Fibroblast of the aortic adventitia (primary cell): ENCODE data around the gene EML1. TPM values are rescaled to one million over a fixed set of nuclear protein-coding genes. Genes with fewer than 3 reads are reported as not detected.
A peak's percentile ranks its signal among the peaks of the same experiment; 100 is the strongest.

Experiments
- DNase-seq: peaks from one replicate; pipeline ENCODE4 v3.0.0-alpha.2; 2010; ENCODE audit warnings: low read depth
- H3K4me3 ChIP-seq: 2 replicates; pipeline ENCODE4 v1.5.1; 2011; ENCODE audit warnings: low read depth, mild to moderate bottlenecking, control low read depth, low read length, moderate library complexity
- total RNA-seq: library from RNA; depleted of rRNA; stranded (reverse); fragments of >200 nt; gene quantifications from 2 replicates; pipeline ENCODE4 v1.2.3, GENCODE V29; 2012; ENCODE audit warnings: low replicate concordance
- TF ChIP-seq, protein P1 (sequence below): IDR thresholded peaks from 2 replicates; pipeline ENCODE4 v1.5.1; 2011; ENCODE audit warnings: mild to moderate bottlenecking, low read length, control low read depth, inconsistent platforms; ENCODE audit not compliant: insufficient read depth

EML1 gene
- total RNA-seq, 1 donor = 80.3 TPM

DNA sequence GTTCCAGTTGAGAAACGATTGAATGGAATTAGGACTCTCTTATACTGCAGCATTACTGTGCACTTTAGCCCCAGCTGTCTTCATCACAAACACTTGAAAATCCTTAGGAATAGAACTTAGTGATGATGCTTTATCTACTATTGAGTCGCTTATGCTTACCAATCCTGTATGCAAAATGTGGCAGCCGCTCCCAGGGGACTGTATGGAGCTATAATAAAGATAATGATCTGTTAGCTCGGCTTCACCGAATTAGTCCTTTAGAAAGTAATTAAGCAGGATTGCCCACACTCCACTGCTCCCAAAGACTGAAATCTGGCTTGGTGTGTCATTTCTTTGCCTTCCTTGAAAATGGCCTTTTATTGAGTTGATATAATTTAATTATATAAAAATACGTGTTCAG is 10.6 kb downstream of the EML1 start:
- TF ChIP-seq, protein P1, sequence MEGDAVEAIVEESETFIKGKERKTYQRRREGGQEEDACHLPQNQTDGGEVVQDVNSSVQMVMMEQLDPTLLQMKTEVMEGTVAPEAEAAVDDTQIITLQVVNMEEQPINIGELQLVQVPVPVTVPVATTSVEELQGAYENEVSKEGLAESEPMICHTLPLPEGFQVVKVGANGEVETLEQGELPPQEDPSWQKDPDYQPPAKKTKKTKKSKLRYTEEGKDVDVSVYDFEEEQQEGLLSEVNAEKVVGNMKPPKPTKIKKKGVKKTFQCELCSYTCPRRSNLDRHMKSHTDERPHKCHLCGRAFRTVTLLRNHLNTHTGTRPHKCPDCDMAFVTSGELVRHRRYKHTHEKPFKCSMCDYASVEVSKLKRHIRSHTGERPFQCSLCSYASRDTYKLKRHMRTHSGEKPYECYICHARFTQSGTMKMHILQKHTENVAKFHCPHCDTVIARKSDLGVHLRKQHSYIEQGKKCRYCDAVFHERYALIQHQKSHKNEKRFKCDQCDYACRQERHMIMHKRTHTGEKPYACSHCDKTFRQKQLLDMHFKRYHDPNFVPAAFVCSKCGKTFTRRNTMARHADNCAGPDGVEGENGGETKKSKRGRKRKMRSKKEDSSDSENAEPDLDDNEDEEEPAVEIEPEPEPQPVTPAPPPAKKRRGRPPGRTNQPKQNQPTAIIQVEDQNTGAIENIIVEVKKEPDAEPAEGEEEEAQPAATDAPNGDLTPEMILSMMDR = no peak
- H3K4me3 ChIP-seq = no peak overlapping the region
- DNase-seq = no peak

DNA sequence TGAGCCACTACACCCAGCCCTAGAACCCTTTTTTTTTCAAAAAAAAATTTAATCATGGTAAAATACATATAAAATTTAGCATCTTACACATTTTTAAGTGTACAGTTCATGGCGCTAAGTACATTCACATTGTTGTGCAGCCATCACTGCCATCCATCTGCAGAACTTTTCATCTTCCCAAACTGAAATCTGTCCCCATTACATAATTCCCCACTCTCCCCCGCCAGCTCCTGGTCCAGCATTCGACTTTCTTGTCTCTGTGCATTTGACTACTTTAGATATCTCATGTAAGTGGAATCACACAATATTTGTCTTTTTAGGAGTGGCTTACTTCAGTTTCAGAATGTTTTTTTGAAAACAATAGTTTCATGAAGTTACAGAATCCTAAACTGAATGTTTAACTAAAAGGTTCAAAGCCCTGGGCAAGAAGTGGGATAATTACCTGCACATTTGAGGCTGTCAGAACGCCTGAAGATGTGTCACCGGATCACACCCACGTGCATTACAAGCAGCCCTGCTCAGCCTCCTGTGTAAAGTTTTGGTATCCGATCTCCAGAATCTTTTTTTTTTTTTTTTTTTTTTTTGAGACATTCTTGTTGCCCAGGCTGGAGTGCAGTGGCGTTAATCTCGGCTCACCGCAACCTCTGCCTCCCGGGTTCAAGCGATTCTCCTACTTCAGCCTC is 12.7 kb downstream of the EML1 start:
- no peak for DNase-seq
- no peak overlapping the region for H3K4me3 ChIP-seq
- TF ChIP-seq, protein P1 = no peak

DNA sequence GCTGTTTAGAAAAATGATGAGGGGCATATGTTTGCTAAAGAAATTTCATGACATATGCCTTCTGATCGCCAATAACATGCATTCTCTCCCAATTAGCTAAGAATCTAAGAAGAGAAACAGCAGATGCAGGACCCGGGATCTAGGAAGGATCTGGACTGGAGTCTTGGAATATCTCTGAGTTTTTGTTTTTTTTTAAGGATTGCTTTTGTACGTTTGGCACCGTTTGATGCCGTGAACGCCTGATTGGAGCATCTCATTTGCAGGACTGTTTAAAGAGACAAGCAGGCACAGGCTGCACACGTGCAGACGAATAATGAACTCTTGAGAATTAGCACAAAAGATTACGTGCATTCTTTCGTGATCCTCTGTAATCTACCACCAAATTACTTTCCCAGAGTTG is 13.6 kb downstream of the EML1 start:
- TF ChIP-seq, protein P1 = no peak

DNA sequence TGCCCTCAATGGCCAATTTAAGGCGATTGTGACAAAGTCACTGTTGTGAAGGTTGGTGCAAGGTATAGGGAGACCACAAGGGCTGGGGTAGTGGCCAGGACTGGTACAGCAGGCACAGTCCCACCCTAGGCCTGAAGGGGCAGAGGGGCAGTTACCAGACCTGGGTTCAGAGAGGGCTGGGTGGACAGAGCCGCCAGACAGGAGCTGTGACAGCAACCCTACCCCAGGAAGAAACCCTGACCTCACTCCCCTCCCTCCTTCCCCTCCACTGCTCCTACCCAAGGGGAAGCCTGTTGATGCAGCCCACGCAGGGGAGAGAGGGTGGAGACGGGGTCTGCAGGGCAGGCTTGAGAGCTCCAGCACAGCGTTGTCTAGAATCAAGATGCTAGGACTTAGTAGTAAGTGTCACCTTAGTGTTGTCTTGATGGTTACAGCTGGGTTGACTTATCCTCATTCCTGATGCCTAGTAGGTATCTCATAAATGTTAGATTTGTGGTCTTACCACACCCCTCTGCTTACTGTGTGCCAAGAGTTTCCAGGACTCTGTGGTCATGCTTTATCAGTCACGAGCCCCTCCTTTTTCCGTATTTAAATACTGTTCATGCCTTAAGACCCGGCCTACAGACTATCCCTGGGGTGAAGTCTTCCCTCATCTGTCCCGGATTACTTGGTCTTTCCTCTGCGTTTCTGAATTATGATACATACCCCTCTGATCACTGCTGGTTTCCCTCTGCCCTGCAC is 14.4 kb downstream of the EML1 start:
- TF ChIP-seq, protein P1 = peak; percentile 35
- H3K4me3 ChIP-seq = peak overlapping the region; percentile 31
- peak; percentile 81 for DNase-seq

More for the DNA sequence above, 13.6 kb downstream of the EML1 start:
- H3K4me3 ChIP-seq = no peak overlapping the region
- no peak for DNase-seq

DNA sequence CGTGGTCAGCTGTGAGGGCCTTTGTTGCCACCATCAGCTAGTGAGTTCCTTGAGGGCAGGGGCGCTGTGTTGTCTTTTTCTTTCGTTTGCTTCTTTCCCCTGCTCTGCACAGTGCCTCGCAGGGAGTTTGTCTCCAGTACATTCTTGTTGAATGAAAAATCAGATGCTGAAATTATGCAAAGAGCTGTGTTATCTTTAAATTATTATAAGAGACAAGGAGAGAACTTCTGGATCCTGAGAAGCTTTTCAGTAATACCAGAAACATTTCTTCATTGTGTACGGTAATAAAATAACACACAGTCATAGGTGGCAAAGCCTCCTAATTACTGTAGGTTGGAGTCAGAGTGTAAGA is 14.9 kb downstream of the EML1 start:
- H3K4me3 ChIP-seq = peak overlapping the region; percentile 31
- no peak for DNase-seq
- TF ChIP-seq, protein P1 = no peak

DNA sequence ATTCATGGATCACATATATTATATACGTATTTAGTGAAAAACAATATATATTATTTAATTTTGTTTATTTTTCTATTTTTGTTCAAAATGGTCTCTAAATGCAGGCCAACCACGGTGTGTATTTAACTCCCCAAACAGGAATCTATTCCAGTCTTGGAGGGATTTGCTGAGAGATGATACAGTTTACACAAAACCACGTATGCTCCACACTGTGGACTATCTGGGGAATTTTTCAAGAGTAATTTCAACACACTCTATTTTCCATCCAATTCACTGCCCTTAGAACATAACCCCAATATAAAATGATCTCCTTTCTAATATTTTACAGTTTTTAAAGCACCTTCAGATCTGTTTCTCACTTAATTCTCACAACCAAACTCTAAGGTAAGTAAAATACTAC is 15.3 kb downstream of the EML1 start:
- peak; percentile 60 for DNase-seq
- H3K4me3 ChIP-seq = no peak overlapping the region
- TF ChIP-seq, protein P1 = no peak

DNA sequence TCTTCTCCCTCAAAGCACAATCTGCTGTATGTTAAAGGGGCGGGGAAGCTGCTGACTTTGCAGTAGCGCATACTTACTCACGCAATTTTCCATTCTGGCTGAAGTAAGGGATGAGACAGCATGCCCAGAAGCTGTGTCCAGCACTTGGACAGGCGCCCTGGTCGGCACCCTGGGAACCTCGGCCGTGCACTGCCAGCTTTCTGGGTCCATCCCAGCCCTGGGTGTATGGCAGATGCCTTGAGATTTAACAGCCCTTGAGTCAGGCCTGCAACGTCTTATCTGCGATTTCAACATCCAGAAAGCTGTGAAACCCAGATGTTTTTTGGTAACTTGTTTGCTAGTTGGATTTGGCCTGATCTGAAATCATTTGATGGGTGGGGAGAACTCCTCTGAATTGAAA is 16.1 kb downstream of the EML1 start:
- H3K4me3 ChIP-seq = no peak overlapping the region
- TF ChIP-seq, protein P1 = no peak
- DNase-seq = peak; percentile 98
